ENCODE measurements around the gene RALY.

DNA sequence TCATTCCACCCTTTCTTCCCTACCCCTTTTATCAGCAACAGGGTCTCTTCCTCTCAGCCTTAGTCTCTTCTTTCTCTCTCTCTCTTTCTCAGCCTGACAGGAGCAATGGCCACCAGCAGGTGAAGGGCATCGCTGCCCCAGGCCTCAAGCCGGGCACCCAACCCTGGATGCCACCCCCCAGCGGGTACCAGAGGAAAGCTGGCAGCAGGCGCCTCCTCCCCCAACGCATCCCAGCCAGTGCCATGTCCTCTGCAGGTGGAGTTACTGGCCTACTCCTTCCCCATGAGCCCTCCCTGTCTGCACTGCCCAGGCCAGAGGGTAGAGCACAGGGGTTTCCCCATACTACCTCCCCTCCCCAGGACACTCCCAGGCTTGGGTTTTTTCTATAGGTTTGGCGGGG is 86.1 kb downstream of the RALY start:
- TF ChIP-seq POLR2A (IDR thresholded peaks at IDR 0.05): no peak
- TF ChIP-seq, protein P1, sequence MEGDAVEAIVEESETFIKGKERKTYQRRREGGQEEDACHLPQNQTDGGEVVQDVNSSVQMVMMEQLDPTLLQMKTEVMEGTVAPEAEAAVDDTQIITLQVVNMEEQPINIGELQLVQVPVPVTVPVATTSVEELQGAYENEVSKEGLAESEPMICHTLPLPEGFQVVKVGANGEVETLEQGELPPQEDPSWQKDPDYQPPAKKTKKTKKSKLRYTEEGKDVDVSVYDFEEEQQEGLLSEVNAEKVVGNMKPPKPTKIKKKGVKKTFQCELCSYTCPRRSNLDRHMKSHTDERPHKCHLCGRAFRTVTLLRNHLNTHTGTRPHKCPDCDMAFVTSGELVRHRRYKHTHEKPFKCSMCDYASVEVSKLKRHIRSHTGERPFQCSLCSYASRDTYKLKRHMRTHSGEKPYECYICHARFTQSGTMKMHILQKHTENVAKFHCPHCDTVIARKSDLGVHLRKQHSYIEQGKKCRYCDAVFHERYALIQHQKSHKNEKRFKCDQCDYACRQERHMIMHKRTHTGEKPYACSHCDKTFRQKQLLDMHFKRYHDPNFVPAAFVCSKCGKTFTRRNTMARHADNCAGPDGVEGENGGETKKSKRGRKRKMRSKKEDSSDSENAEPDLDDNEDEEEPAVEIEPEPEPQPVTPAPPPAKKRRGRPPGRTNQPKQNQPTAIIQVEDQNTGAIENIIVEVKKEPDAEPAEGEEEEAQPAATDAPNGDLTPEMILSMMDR (IDR thresholded peaks at IDR 0.05): no peak

All from Peyer's patch (tissue), 4 donors.